GM12891 (cell line): ENCODE measurements around the gene BTBD9.

ENCODE experiments used
- DNase-seq: peaks from one replicate; pipeline ENCODE4 v3.0.0; 2011; ENCODE audit warnings: low spot score; ENCODE audit not compliant: insufficient read length
- FAIRE-seq: peaks from 2 replicates; lab custom pipeline; 2011; peaks lifted over from hg19 to GRCh38; lab: Jason Lieb, UNC
- PAX5 ChIP-seq: IDR thresholded peaks from 2 replicates; pipeline ENCODE4 v1.6.1; 2011; ENCODE audit warnings: low read length, moderate library complexity, mild to moderate bottlenecking; ENCODE audit not compliant: insufficient read depth, severe bottlenecking
- POLR2A ChIP-seq: IDR thresholded peaks from 2 replicates; pipeline ENCODE4 v1.6.1; 2011; ENCODE audit warnings: low read depth, low read length, control low read depth
- POLR2AphosphoS5 ChIP-seq: IDR thresholded peaks from 2 replicates; pipeline ENCODE4 v1.6.1; 2011; ENCODE audit warnings: low read depth, low read length, control low read depth
- POU2F2 ChIP-seq: IDR thresholded peaks from 2 replicates; pipeline ENCODE4 v1.6.1; 2011; ENCODE audit warnings: low read depth, mild to moderate bottlenecking, control low read depth, low read length, moderate library complexity
- SPI1 ChIP-seq: IDR thresholded peaks from 2 replicates; pipeline ENCODE4 v1.6.1; 2011; ENCODE audit warnings: low read depth, low read length, control low read depth
- TAF1 ChIP-seq: IDR thresholded peaks from 2 replicates; pipeline ENCODE4 v1.6.1; 2011; ENCODE audit warnings: low read depth, low read length, control low read depth

The BTBD9 gene

GRCh38 chr6:38245295-38245694 lies 394.4 kb downstream of the BTBD9 start:
- DNase-seq (no peak), FAIRE-seq (no peak)
- TF ChIP-seq POLR2A (no peak), POLR2AphosphoS5 (no peak), POU2F2 (no peak), SPI1 (no peak), PAX5 (no peak), TAF1 (no peak)

GRCh38 chr6:38244869-38245268 lies 394.9 kb downstream of the BTBD9 start:
- TF ChIP-seq POLR2AphosphoS5 (no peak), POLR2A (no peak), TAF1 (no peak), POU2F2 (no peak), SPI1 (no peak), PAX5 (no peak)
- FAIRE-seq (no peak), DNase-seq (no peak)

DNA sequence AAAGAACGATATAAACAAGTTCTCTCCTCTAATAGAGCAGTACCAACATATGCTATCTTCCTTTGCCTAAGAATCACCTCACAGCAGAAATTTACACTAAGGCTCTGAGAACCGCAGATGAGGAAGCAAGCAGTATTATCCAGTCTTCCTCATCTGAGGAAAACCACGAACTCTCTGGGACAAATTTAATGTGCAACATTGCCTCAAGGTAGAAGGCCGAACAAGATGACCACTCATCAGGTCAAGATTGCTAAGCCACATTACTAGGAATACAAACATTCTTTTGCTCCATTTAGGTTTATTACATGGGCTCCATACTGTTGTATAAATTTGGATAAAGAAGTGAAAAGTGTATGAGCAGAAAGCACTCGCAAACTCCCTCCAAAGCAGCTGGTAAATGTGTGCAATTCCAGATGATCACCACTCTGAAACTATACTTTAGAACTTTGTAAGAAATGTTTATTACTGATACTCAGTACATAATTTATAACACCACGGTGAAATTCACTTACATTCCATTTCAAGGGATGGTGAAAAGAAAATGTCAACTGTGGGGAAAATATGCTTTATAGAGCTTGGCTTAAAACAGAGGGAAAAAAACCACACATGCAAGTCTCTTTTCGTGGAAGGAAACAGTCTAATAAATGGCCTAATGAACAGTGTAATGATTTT lies 398.4 kb downstream of the BTBD9 start:
- FAIRE-seq (no peak), DNase-seq (no peak)
- TF ChIP-seq TAF1 (no peak), PAX5 (no peak), POLR2A (no peak), POLR2AphosphoS5 (no peak), SPI1 (no peak), POU2F2 (no peak)

DNA sequence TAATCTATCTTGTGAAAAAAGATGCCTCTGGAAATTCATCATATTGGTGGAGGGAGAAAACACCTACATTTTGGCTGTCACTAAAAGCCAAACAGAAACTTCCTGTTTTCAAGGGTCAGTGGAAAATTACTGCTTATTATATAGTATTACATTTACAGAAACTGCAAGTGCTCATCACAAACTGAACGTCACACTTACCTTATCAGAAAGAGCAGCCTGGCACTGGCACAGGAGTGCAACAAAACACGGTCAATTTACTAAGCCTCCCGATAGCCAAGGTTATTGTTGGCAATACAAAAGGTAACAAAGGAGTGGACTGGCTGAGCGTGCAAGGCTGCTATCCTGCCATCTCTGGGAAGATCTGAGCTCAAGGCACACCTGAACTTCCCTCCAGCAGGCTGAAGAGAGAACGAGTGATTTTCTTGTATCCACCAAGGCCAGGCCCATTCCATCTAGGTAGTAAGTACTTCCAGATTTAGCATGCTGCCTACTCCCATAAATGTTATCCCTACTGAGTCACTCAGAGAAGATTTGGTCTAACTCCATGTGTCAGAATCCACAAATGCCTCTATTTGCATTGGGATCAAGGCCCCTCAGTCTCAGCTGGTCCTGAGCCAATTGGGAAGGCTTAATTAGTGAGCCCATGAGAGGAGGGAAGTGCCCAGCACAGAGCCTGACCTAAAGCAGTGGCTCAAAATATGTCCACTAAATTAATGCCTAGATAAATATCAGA lies 399.8 kb downstream of the BTBD9 start:
- DNase-seq (no peak), FAIRE-seq (peak; percentile 54)
- TF ChIP-seq SPI1 (0 out of 2 replicates have a peak, but pooled peaks have one; percentile 3), POU2F2 (no peak)

DNA sequence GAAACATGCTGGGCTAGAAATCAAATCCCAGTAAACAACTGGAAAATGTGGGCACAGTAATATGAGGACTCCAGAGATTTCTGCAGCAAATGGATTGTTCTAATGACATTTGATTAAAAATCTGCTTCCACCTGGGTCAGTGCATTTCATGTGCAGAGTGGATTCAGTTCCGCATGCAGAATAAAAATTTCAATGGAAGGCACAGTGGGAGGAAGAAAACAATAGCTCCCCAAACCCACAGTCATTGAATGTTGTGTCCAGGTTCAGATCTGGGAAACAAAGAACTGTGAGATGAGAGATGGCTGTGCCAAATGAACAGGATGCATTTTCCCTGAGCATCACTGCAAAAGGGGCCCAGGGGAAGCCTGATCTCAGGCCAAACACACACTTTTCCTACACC lies 403.1 kb downstream of the BTBD9 start:
- no peak for TF ChIP-seq SPI1
- DNase-seq (no peak), FAIRE-seq (no peak)

GRCh38 chr6:38234934-38235682 lies 404.6 kb downstream of the BTBD9 start:
- TF ChIP-seq SPI1, result peak; percentile 43; the same call in 1 of the 2 replicates
- TF ChIP-seq POU2F2, result no peak
- FAIRE-seq, result peak; percentile 74
- peak; percentile 28 for DNase-seq

GRCh38 chr6:38234141-38234540 lies 405.6 kb downstream of the BTBD9 start:
- DNase-seq (no peak), FAIRE-seq (no peak)
- no peak for TF ChIP-seq PAX5
- TF ChIP-seq POLR2A, result no peak
- TF ChIP-seq TAF1, result no peak
- no peak for TF ChIP-seq POU2F2
- no peak for TF ChIP-seq SPI1
- TF ChIP-seq POLR2AphosphoS5, result no peak

- no peak for FAIRE-seq
- no peak for DNase-seq
- no peak for TF ChIP-seq TAF1
- TF ChIP-seq POU2F2, result no peak
- no peak for TF ChIP-seq POLR2AphosphoS5
- no peak for TF ChIP-seq PAX5
- TF ChIP-seq SPI1, result no peak
- TF ChIP-seq POLR2A, result no peak
These were observed 406.5 kb downstream of the BTBD9 start for GRCh38 chr6:38233161-38233791.

GRCh38 chr6:38225766-38226165 lies 414.0 kb downstream of the BTBD9 start:
- no peak for FAIRE-seq

More at GRCh38 chr6:38225766-38226165, 414.0 kb downstream of the BTBD9 start:
- TF ChIP-seq TAF1, result no peak
- no peak for TF ChIP-seq SPI1
- TF ChIP-seq POU2F2, result no peak
- no peak for TF ChIP-seq POLR2A
- no peak for TF ChIP-seq POLR2AphosphoS5
- TF ChIP-seq PAX5, result no peak
- DNase-seq, result no peak
